Vagina (tissue), 2 donors: ENCODE data around the gene SPIB. TPM values are rescaled to one million over a fixed set of nuclear protein-coding genes. Genes with fewer than 3 reads are reported as not detected.
"Not testable (repeated sequence)": the region's sequence is repeated elsewhere in the genome, so short reads cannot be mapped to it uniquely, and the experiment has no call there.

ENCODE experiments used
- DNase-seq, 2 donors: peaks; one replicate each; pipeline ENCODE4 v3.0.0-alpha.2; 2017; ENCODE audit errors: extremely low spot score in 2 of 2
- H3K27ac ChIP-seq: fragments of 200-600 bp; sonication (generic); one replicate; pipeline ENCODE4 v1.5.1; 2019
- H3K27me3 ChIP-seq: fragments of 200-600 bp; sonication (generic); one replicate; pipeline ENCODE4 v1.5.1; 2019
- H3K36me3 ChIP-seq, 2 donors: fragments of 200-600 bp; sonication (generic); one replicate each; pipeline ENCODE4 v1.5.1; 2017 to 2019
- H3K4me1 ChIP-seq: fragments of 200-600 bp; sonication (generic); one replicate; pipeline ENCODE4 v1.5.1; 2019
- H3K4me3 ChIP-seq, 2 donors: fragments of 200-600 bp; sonication (generic); 1 replicate in 1 of 2; 2 replicates in 1 of 2; pipeline ENCODE4 v1.5.1; 2016 to 2019
- H3K9me3 ChIP-seq: fragments of 200-600 bp; sonication (generic); one replicate; pipeline ENCODE4 v1.5.1; 2019
- CTCF ChIP-seq, 3 experiments: fragments of 450-650 bp in 2 of 3; fragments of 200-600 bp in 1 of 3; sonication (generic) in 1 of 3; IDR thresholded peaks; one replicate each; pipeline ENCODE4 v1.5.1; 2017 to 2019; ENCODE audit warnings: antibody characterized with exemption in 3 of 3, mild to moderate bottlenecking in 2 of 3, moderate library complexity in 2 of 3
- POLR2A ChIP-seq, 2 donors: fragments of 450-650 bp; IDR thresholded peaks; one replicate each; pipeline ENCODE4 v1.6.1; 2017; ENCODE audit warnings: antibody characterized with exemption in 2 of 2, mild to moderate bottlenecking in 2 of 2, moderate library complexity in 2 of 2
- POLR2AphosphoS5 ChIP-seq, 2 donors: sonication (generic); formaldehyde crosslinking; IDR thresholded peaks; one replicate each; pipeline ENCODE4 v1.9.0; 2017; ENCODE audit warnings: antibody characterized with exemption in 2 of 2, mild to moderate bottlenecking in 2 of 2, low read depth in 1 of 2; ENCODE audit not compliant: insufficient read depth in 1 of 2
- intact Hi-C: fragments of 100-400 bp; cut with DNase I; formaldehyde crosslinking; loops from one replicate; pipeline ENCODE4 v1.15.1; 2023
- total RNA-seq: library from RNA; depleted of rRNA; stranded (reverse); fragments of >200 nt; gene quantifications from one replicate; pipeline ENCODE4 v1.2.3, GENCODE V29; 2016

The SPIB gene
- total RNA-seq, 1 donor from 2014 or later: not detected

GRCh38 chr19:50384685-50385535 is 33.8 kb upstream of the SPIB start:
- peaks cover 19% of the 10 kb centered on the region for H3K4me1 ChIP-seq
- DNase-seq: no peak
- TF ChIP-seq POLR2AphosphoS5 (IDR thresholded peaks at IDR 0.05; ENCODE audit: insufficient read depth in 1 of 2, low read depth in 1 of 2) (no peak), CTCF (IDR thresholded peaks at IDR 0.05) (no peak), POLR2A (IDR thresholded peaks at IDR 0.05) (no peak)
- H3K9me3 ChIP-seq: no peaks in the 10 kb centered on the region
- intact Hi-C loops: no loop called here
- H3K27me3 ChIP-seq: no peaks in the 10 kb centered on the region
- H3K36me3 ChIP-seq: peaks cover 0 to 22% of the 10 kb centered on the region in 2 donors
- H3K4me3 ChIP-seq: peak overlapping the region; percentile 54 to 72
- H3K27ac ChIP-seq: peak overlapping the region; percentile 75

DNA sequence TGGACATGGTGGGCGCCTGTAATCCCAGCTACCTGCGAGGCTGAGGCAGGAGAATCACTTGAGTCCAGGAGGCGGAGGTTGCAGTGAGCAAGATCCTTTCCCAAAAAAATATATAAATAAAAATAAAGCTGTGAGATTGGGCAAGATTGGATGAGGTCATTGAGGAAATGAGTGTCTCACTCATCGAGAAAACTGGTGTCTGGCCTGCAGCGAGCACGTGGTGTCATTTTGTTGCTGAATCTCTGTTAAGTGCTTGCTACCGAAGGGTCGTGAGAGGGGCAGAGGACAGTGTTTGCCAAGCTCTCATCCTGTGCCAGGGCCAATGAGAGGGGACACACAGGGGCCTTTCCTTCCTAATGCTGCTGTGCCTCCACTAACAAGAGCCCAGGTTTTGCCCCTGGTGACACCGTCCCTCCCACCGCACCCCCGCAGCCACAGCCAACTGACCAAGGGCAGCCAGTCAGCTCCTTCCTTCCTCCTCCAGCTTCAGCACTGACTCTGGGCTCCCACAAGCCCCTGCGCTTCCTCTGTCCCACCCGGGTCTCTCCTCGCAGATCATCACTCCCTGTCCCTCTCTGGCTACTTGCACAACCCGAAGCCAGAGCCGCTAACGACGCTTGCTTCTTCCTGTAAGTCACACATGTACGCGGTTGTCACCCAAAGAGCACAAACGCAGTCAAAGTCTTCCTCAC is 31.4 kb upstream of the SPIB start:
- Histone ChIP-seq H3K27me3 (no peaks in the 10 kb centered on the region), H3K4me1 (peaks cover 19% of the 10 kb centered on the region), H3K36me3 (peaks cover 0 to under 1% of the 10 kb centered on the region in 2 donors), H3K4me3 (no peak overlapping the region), H3K27ac (no peak overlapping the region), H3K9me3 (no peaks in the 10 kb centered on the region)
- no peak for TF ChIP-seq CTCF (IDR thresholded peaks at IDR 0.05)
- TF ChIP-seq POLR2AphosphoS5 (IDR thresholded peaks at IDR 0.05; ENCODE audit: insufficient read depth in 1 of 2, low read depth in 1 of 2): no peak
- no peak for TF ChIP-seq POLR2A (IDR thresholded peaks at IDR 0.05)
- no peak for DNase-seq
- intact Hi-C loops: no loop called here

- DNase-seq: no peak
- no peaks in the 10 kb centered on the region for H3K9me3 ChIP-seq
- intact Hi-C loops: no loop called here
- no peak overlapping the region for H3K27ac ChIP-seq
- no peak overlapping the region for H3K4me3 ChIP-seq
- H3K4me1 ChIP-seq: peaks cover 19% of the 10 kb centered on the region
- TF ChIP-seq POLR2A (IDR thresholded peaks at IDR 0.05) (no peak), CTCF (IDR thresholded peaks at IDR 0.05) (no peak), POLR2AphosphoS5 (IDR thresholded peaks at IDR 0.05; ENCODE audit: insufficient read depth in 1 of 2, low read depth in 1 of 2) (no peak)
- H3K27me3 ChIP-seq: no peaks in the 10 kb centered on the region
- no peaks in the 10 kb centered on the region for H3K36me3 ChIP-seq
Measured at GRCh38 chr19:50387868-50388245, 30.9 kb upstream of the SPIB start.

- H3K4me3 ChIP-seq, intact Hi-C loops, H3K4me1 ChIP-seq, DNase-seq, H3K9me3 ChIP-seq, H3K27me3 ChIP-seq, H3K27ac ChIP-seq, H3K36me3 ChIP-seq: not testable (repeated sequence)
Measured at GRCh38 chr19:50390295-50390694, 28.4 kb upstream of the SPIB start.

DNA sequence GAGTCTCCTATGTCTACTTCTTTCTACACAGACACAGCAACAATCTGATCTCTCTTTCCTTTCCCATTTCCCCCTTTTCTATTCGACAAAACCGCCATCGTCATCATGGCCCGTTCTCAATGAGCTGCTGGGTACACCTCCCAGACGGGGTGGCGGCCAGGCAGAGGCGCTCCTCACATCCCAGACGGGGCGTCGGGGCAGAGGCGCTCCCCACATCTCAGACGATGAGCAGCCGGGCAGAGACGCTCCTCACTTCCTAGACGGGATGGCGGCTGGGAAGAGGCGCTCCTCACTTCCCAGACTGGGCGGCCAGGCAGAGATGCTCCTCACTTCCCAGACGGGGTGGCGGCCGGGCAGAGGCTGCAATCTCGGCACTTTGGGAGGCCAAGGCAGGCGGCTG is 27.8 kb upstream of the SPIB start:
- intact Hi-C loops, H3K4me1 ChIP-seq, DNase-seq, H3K27ac ChIP-seq, H3K4me3 ChIP-seq, H3K36me3 ChIP-seq, H3K9me3 ChIP-seq, H3K27me3 ChIP-seq: not testable (repeated sequence)

DNA sequence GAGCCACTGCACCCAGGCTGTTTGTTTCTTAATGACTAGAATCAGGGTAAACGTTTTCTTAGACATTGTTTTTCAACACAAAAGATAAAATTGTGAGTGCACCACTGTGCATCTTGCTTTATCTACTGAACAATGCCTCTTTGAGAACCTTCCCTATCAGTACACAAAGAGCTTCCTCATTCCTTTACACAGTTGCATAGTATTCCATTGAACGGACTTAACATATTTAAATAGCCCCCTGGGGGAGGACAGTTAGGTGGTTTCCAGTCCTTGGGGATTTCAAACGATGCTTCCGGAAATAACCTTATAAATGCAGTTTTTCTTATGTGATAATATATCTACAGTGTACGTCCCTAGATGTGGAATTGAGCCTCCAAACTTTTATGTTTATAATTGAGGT is 26.0 kb upstream of the SPIB start:
- no peaks in the 10 kb centered on the region for H3K36me3 ChIP-seq
- no peaks in the 10 kb centered on the region for H3K4me1 ChIP-seq
- DNase-seq: no peak
- intact Hi-C loops: no loop called here
- H3K9me3 ChIP-seq: no peaks in the 10 kb centered on the region
- TF ChIP-seq POLR2A (IDR thresholded peaks at IDR 0.05) (no peak), CTCF (IDR thresholded peaks at IDR 0.05) (no peak), POLR2AphosphoS5 (IDR thresholded peaks at IDR 0.05; ENCODE audit: insufficient read depth in 1 of 2, low read depth in 1 of 2) (no peak)
- H3K4me3 ChIP-seq: no peak overlapping the region
- no peak overlapping the region for H3K27ac ChIP-seq
- no peaks in the 10 kb centered on the region for H3K27me3 ChIP-seq
